AG08395 (cell line): ENCODE results near the gene PGAP6.
"Not testable (repeated sequence)": the region's sequence is repeated elsewhere in the genome, so short reads cannot be mapped to it uniquely, and the experiment has no call there.

Source experiments
- DNase-seq: peaks from one replicate; pipeline ENCODE4 v3.0.0; 2012; ENCODE audit warnings: mixed read lengths, low spot score

Gene PGAP6, protein sequence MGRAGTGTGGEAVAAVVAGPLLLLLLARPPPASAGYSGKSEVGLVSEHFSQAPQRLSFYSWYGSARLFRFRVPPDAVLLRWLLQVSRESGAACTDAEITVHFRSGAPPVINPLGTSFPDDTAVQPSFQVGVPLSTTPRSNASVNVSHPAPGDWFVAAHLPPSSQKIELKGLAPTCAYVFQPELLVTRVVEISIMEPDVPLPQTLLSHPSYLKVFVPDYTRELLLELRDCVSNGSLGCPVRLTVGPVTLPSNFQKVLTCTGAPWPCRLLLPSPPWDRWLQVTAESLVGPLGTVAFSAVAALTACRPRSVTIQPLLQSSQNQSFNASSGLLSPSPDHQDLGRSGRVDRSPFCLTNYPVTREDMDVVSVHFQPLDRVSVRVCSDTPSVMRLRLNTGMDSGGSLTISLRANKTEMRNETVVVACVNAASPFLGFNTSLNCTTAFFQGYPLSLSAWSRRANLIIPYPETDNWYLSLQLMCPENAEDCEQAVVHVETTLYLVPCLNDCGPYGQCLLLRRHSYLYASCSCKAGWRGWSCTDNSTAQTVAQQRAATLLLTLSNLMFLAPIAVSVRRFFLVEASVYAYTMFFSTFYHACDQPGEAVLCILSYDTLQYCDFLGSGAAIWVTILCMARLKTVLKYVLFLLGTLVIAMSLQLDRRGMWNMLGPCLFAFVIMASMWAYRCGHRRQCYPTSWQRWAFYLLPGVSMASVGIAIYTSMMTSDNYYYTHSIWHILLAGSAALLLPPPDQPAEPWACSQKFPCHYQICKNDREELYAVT

DNA sequence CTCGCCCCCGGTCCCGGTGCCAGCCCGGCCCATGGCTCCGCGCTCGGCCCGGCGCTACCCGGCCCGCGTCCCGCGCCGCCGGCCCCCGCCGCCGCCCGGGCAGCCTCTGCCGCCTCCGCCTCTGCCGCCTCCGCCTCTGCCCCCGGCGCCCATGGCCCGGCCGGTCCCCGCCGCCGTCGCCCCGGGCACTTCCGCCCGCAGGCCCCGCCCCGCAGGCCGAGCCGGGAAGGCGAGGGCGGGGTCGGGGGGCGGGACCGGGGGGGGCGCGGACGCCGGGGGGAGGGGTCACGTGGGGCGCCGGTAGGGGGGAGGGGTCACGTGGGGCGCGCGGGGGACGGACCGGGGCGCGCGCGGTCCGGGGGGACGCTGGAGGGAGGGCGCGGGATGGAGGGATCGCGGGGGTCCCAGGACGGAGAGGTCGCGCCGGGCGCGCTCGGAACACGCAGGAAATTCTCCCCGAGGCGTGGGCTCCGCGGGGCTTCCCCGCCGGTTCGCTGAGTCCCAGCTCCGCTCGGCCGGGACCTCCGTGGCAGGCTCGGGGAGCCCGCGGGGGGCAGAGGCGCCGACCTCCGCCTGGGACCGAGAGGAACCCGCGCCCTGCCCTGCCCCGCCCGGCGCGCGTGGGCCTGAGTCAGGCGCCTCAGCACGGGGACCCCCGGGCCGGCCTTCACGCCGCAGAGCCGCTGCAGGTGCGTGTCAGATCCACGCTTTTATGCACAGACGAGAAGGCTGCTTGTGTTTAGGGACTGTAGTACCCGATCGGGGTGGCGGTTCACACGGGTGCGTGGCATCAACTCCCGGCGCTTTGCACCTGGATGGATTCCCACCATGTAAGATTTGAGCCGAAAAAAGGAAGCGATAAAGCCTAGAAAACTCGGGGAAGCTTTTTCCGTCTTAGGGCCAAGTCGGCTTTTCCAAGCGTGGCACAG is at the start of gene PGAP6:
TSS of gene PGAP6 (minus strand) at position 190 of the 929 bp plus-strand sequence. CDS start at position 33, 157 bp downstream.
- peak; percentile 94 for DNase-seq

DNA sequence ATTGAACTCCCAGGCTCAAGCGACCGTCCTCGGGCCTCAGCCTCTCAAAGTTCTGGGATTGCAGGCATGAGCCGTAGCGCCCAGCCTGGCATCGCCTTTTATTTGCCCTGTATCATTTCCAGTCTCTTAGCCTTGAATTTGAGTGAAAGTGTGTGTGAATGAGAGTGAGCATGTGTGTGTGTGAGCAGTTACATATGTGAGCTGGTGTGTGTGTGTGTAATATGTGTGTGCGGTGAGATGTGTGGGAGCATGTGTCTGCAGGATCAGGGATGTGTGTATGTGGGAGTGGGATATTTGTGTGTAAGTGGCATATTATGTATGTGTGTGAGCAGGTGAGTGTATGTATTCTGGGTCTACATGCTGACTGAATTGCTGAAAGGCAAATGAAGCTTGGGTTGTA is 49.1 kb upstream of the PGAP6 start:
- no peak for DNase-seq

DNA sequence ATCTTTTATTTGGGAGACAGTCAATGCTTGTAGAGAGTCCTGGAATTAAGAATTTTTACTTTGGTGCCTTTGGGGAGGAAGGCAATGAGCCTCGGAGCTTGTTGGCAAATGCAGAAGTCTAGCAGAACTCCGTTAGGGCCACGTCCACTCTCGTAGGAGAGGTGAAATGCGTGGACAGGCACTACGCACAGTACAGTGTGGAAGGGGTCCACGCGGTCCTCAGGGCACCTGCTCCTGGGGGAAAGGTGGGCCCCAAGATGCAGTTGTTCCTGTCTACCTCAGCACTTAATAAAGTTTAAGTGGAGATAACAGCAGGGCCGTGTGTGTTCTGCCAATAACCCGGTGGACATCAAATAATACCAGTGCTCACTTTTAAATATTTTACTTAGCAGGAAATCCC is 45.5 kb upstream of the PGAP6 start:
- DNase-seq: no peak

DNA sequence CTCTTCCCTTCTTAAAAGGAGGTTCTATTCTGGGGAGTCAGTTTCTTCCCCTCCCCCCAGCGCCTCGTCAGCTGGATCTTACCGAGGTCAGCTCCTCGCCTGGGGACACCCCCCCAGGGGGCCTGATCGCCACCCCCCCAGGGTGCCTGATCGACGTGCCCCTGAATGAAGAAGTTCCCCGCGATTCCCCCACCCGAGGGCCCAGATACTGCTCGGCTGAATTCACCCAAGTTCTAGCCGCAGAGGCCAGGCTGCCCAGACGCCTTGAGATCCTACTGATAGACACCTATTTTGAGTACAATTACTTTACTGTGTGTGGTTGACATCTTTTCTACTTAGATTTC is 45.1 kb upstream of the PGAP6 start:
- DNase-seq: no peak

DNA sequence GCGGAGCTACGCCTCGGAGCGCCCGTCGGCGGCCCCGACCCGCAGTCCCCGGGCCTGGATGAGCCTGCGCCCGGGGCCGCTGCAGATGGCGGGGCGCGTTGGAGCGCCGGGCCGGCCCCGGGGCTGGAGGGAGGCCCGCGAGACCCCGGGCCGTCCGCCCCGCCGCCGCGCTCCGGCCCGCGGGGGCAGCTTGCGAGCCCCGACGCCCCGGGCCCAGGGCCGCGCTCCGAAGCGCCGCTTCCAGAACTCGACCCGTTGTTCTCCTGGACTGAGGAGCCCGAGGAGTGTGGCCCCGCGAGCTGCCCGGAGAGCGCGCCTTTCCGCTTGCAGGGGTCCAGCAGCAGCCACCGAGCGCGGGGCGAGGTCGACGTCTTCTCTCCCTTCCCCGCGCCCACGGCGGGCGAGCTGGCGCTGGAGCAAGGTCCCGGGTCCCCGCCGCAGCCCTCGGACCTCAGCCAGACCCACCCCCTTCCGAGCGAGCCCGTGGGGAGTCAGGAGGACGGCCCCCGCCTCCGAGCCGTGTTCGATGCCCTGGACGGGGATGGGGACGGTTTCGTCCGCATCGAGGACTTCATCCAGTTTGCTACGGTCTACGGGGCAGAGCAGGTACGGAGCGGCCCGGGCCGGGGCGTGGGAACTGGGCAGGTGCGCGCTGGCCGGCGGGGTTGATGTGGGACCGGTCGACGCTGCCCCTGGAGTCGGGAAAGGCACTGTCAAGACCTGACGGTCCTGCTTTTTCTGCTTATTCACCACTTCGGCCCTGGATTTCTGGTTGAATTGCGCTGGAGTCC is 44.5 kb upstream of the PGAP6 start:
- no peak for DNase-seq

DNA sequence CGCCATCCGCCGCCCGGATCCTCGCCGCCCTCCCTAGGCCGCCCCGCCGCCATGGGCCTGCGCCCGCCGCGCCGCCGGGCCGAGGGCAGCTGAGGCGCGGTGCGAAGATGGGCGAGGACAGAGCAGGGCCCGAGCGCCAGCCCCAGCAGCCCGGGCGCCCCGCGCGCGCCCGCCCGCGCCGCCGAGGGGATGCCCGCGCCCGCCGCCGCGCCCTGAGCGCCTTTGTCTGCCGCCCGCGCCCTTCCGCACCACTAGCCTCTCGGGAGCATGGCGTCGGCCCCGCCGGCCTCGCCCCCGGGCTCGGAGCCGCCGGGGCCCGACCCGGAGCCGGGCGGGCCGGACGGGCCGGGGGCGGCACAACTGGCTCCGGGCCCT is 43.9 kb upstream of the PGAP6 start:
- no peak for DNase-seq

DNA sequence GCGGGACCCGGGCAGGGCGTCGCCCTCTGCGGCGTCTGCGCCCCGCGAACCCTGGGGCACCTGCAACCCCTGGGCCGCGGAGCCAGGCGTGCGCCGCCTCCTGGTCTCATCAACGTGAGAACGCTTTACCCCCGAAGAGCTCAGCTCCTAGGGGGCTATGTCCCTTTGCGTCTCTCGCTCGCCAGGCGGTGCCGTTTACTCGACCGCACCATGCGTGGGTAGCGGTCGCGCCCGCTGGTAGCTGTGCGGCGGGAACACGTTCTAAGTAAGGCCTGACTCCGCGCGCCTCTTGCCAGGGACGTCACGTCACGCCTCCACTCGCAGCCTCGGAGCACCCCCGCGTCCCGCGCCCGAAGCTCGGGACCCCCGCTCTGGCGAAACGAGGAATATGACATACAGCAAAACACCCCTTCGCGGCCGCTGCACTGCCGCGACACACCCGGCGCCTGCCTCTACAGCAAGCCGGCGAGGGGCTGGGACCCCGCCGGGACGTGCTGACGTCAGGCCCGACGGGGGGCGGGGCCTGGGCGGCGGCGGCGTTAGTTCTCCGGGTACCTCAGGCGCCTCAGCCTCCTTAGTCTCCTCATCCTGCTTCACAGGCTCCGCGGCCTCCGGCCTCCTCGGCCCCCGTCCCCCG is 43.4 kb upstream of the PGAP6 start, which contains the start of gene RAB11FIP3:
TSS of gene RAB11FIP3 (plus strand) at position 568 of the 637 bp plus-strand sequence. CDS start 358 bp downstream, outside the sequence.
- peak; percentile 78 for DNase-seq

DNA sequence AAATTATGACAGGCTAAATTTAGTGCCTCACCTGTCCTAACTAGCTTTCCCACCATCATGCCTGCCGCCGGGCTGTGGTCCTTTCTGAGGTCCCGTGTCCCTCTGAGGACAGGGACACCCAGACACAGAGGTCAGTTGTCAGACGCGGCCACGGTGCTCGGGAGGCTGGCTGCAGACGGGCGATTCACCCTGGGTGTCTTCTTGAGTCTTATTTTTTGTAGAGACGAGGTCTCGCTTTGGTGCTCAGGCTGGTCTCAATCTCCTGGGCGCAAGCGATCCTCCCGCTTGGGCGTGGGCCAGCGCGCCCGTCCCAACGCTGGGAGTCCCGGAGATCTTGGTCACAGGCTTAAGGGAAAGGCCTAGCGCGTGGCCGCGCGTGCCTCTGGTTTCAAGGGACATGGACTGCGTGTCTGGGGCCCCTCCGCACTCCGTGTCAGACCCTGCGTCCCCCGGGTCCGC is 42.9 kb upstream of the PGAP6 start:
- DNase-seq: no peak

DNA sequence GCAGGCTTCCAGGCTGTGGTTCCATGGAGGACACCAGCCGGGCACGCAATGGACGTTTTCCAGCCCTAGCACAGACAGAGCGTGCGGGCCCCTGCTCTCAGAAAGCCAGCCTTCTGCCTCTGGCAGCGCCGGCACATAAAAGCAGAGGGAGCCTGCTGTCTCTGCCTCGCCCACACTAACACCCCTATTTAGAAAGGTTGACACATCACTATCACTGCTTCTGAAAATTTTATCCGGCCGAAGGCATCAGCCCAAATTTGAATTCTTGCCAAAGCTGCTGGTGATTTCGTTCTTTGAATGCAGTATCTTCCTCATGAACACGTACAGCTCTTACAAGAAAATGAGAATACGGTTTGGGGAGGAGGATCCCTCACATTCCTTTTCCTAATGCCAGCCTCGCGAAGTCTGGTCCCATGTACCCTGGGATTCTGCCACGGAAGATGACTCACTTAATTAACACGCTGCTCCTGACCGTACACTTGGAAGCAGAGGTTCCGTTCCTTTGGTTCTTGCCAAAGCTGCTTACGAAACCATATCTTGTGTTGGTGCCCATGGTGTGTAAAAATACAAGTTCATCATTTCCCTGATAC is 42.4 kb upstream of the PGAP6 start:
- DNase-seq: peak; percentile 97

DNA sequence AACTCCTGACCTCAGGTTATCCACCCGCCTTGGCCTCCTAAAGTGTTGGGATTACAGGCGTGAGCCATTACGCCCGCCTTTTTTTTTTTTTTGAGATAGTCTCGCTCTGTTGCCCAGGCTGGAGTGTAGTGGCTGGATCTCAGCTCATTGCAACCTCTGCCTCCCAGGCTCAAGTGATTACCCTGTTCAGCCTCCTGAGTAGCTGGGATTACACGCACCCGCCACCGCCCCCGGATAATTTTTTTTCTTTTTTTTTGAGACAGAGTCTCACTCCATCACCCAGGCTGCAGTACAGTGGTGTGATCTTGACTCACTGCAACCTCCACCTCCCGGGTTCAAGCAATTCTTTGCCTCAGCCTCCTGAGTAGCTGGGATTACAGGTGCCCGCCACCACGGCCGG is 40.4 kb upstream of the PGAP6 start:
- DNase-seq: not testable (repeated sequence)

DNA sequence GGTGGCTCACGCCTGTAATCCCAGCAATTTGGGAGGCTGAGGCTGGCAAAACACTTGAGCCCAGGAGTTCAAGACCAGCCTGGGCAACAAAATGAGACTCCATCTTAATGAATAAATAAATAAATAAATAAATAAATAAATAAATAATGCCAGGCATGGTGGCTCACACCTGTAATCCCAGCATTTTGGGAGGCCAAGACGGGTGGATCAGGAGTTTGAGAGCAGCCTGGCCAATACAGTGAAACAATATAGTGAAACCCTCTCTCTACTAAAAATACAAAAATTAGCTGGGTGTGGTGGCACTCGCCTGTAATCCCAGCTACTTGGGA is 33.4 kb upstream of the PGAP6 start:
- not testable (repeated sequence) for DNase-seq

DNA sequence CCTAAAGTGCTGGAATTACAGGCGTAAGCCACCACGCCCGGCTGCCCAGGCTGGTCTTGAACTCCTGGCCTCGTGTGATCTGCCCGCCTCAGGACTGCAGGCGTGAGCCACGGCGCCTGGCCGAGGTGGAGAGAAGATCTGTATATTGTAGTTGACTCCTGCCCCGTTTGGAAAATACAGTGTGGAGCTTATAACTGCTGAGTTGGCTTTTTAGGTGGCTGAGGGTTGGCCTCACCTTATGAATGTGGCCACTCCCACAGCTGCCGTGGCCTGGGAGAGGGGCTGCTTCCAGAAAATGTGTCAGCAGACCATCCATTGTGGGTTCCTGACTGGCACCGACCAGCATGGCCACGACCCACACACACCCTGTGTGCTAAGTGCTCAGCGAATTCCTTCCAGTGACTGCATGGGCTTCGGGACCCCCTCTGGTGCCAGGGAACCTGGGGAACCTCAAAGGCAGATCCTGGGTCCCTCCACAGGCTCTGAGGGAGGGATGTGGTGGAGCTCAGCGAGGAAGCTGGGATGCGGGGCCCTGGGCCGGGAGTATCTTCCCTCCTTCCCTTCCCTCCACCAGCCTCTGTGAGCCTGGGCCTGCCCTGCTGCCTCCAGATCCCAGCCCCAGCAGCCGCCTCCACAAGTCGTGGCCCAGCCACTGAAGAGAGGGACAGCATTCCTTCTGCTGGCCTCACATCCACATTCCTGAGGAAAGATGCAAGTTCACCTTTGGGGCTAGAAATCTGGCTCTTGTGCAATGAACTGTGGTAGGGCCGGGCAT is 32.8 kb upstream of the PGAP6 start:
- peak; percentile 25 for DNase-seq

DNA sequence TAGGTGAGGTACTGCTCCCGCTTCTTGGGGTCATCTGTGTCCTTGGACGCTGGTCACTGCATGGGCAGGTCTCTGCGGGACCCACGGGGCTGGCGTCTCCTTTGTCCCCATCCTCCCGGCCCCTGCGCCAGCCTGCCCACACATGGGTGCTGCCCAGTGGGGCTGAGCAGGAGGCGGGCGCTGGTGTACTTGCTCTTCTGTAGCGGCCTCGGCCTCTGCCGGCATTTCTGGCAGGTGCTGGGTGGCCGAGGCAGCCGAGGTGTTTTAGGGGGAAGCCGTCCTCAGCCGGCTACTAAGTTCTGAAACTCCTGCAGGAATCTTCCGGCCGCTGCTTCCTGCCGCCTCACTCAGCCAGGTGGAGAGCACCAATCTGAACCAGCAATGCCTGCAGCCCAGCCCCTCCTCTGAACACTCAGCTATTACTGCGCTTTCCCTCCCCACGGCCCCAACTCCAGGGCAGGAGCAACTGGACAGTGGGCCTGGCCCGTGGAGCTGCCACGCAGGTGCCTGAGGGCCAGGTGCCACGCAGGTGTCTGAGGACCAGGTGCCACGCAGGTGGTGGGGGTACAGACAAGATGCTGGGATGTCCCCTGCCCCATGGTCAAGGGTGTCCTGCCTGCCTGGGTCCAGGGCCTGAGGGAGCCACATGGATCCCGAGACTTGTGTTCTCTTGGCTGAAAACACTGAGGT is 29.9 kb upstream of the PGAP6 start:
- DNase-seq: no peak

DNA sequence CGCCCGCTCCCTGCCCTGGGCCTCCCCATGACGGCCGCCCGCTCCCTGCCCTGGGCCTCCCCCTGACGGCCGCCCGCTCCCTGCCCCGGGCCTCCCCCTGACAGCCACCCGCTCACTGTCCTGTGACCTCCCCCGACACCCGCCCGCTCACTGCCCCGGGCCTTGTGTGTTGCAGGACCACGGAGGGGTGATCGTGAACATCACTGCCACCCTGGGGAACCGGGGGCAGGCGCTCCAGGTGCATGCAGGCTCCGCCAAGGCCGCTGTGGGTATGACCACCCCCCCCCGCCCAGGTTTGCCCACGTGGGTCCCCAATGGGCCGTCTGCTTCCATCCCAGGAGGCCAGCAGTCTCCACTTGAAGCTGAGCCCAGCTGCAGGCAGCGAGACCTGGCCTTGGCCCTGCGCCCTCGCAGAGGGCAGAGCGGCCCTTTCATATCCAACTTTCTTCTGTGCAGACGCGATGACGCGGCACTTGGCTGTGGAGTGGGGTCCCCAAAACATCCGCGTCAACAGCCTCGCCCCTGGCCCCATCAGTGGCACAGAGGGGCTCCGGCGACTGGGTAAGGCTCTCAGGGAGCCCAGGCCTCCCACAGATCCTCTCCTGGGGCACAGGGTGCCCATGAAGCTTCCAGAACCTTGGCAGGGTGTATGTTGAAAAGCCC is 28.9 kb upstream of the PGAP6 start:
- no peak for DNase-seq

DNA sequence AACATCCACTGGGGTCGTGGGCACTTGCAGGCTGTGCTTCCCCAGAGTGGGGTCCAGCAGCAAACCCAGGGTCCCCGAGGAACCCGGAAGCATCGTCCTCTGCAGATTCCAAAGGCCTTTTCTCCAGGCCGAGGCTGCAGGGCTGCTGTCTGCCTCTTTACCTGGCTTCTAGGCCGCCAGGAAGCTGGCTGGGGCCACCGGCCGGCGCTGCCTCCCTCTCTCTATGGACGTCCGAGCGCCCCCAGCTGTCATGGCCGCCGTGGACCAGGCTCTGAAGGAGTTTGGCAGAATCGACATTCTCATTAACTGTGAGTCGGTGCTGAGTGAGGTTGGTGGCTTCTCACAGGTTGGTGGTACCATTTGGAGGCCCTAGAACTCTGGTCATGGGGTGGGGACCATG is 25.5 kb upstream of the PGAP6 start:
- no peak for DNase-seq

DNA sequence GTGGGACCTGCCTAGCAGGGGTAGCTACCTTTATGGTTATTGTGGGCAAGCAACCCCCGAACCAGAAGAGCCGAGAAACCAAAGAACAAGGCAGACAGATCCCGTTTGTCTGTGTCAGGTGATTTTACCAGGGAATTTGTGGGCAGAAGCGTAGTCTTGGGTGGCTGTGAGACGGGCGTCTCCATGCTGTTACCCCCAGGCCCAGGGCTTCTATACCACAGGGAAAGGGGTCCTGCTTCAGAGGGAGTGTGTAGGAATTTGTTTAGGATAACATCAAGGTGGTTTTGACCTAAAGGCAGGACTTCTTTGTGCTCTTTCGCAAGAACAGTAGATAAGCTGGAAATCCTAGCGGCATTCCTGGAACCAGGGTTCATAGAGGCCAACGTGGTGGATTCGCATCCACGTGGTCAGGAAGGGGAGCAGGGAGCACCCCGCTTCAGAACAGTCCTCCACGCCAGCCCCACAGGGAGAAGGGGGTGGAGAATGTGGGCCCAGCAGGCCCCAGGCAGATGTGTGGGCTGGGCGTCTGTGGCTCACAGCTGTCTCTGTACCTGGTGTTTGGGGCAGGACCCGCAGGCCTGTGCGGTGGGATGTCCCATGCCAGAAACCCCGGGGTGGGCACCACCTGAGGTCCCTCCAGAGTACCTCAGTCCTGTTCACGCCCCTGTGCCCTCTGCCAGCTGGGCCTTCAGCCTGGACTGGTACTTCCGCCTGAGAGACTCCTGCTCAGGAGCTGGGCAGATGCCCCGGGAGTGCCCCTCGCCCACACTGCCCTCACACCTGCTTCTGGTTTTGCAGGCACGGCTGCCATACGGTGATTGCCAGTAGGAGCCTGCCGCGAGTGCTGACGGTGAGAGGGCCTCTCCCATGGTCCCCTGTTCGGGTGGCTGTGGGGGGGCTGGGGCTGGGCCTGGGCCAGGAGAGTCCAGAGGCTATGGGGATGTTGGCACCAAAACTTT is 24.0 kb upstream of the PGAP6 start:
- DNase-seq: no peak

DNA sequence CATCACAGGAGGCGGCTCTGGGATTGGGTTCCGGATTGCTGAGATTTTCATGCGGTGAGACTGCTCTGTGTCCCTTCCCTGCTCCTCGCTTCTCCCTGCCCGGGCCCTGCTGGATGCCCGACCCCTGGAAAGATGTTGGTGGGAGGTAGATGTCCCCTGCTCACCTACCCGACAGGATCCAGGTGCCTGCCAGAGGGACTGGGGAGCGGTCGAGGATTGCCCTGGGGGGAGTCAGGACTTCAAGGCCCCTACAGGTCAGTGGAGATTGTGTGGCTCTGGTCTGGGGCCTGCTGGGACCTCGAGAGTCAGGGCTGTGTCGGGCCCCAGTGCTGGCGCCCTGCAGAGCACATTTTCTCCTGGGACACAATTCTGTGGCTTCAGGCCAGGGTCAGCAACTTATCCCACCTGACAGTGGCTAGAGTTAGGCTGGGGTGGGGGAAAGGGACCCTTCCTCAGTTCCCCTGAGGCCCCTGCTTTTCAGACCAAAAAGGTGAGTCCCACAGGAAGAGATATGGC is 23.3 kb upstream of the PGAP6 start:
- no peak for DNase-seq
